Panc1 (cell line): ENCODE measurements around the gene HOXA2. TPM values are rescaled to one million over a fixed set of nuclear protein-coding genes. Genes with fewer than 3 reads are reported as not detected.

Source experiments
- ATAC-seq: fragments of 200-7000 bp; cut with Tn5 transposase; 2 replicates; pipeline ENCODE4 v1.9.1; 2020; ENCODE audit warnings: mild to moderate bottlenecking, moderate library complexity
- BruUV-seq: library from RNA; stranded (reverse); fragments of 400-500 nt; replicated peaks from 2 replicates; lab custom pipeline; 2021; lab: Mats Ljungman, UMichigan
- CTCF ChIA-PET: fragments of 300-600 bp; sonication (Branson Sonifier 250); formaldehyde crosslinking; loops from one replicate; lab custom pipeline; 2022; ENCODE audit warnings: antibody characterized with exemption; lab: Charles Lee
- POLR2A ChIA-PET: fragments of 300-600 bp; sonication (Branson Sonifier 250); formaldehyde crosslinking; loops from one replicate; lab custom pipeline; 2022; ENCODE audit warnings: antibody characterized with exemption; lab: Charles Lee
- DNase-seq: peaks from one replicate; pipeline ENCODE4 v3.0.0-alpha.2; 2010; ENCODE audit warnings: low read depth, low spot score
- H3K27ac ChIP-seq: 2 replicates; pipeline ENCODE4 v1.5.1; 2011; ENCODE audit warnings: mild to moderate bottlenecking, low read length, inconsistent platforms
- H3K27me3 ChIP-seq: fragments of 200-500 bp; sonication (Bioruptor generic); 2 replicates; pipeline ENCODE4 v1.6.0; 2014; ENCODE audit warnings: low read length, inconsistent platforms; ENCODE audit not compliant: control insufficient read depth, insufficient read depth
- H3K36me3 ChIP-seq: fragments of 200-500 bp; sonication (Bioruptor generic); 2 replicates; pipeline ENCODE4 v1.5.1; 2014; ENCODE audit warnings: inconsistent platforms, mild to moderate bottlenecking, low read length, moderate library complexity; ENCODE audit not compliant: control insufficient read depth, insufficient read depth
- H3K4me1 ChIP-seq: 2 replicates; pipeline ENCODE4 v1.5.1; 2011; ENCODE audit warnings: inconsistent platforms, mild to moderate bottlenecking, low read length, moderate library complexity; ENCODE audit not compliant: control insufficient read depth, insufficient read depth
- H3K4me3 ChIP-seq, 2 experiments: 2 replicates each; pipeline ENCODE4 v1.5.1; 2011 to 2012; ENCODE audit warnings: low read depth in 2 of 2, low read length in 2 of 2, mild to moderate bottlenecking in 2 of 2, inconsistent platforms in 1 of 2, moderate library complexity in 1 of 2
- H3K9me3 ChIP-seq: fragments of 200-500 bp; sonication (Bioruptor generic); 2 replicates; pipeline ENCODE4 v1.5.1; 2014; ENCODE audit warnings: low read depth, mild to moderate bottlenecking, inconsistent platforms, low read length, moderate library complexity; ENCODE audit not compliant: control insufficient read depth, insufficient read depth
- CTCF ChIP-seq: fragments of 450-650 bp; IDR thresholded peaks from 2 replicates; pipeline ENCODE4 v1.5.1; 2017; ENCODE audit warnings: mild to moderate bottlenecking
- POLR2AphosphoS5 ChIP-seq: IDR thresholded peaks from 2 replicates; pipeline ENCODE4 v1.6.1; 2012; ENCODE audit warnings: mild to moderate bottlenecking, low read depth, low read length, moderate library complexity
- REST ChIP-seq, 2 experiments: IDR thresholded peaks; 2 replicates each; pipeline ENCODE4 v1.6.1; 2011 to 2012; ENCODE audit warnings: low read depth in 2 of 2, control low read depth in 1 of 2, low read length in 1 of 2, mild to moderate bottlenecking in 1 of 2, moderate library complexity in 1 of 2; ENCODE audit not compliant: insufficient read depth in 1 of 2
- SIN3A ChIP-seq: IDR thresholded peaks from 2 replicates; pipeline ENCODE4 v1.6.1; 2012; ENCODE audit warnings: low read depth, mild to moderate bottlenecking, low read length, moderate library complexity, borderline replicate concordance; ENCODE audit not compliant: insufficient read depth
- TCF7L2 ChIP-seq: IDR thresholded peaks from 2 replicates; pipeline ENCODE4 v1.6.1; 2011; ENCODE audit warnings: mild to moderate bottlenecking, low read depth, low read length, inconsistent platforms
- in situ Hi-C: cut with HindIII; loops from 2 replicates; pipeline ENCODE4 v1.10.0; 2016; ENCODE audit warnings: low sequenced_read_pairs, low pct_unique_long_range_greater_than_20kb
- intact Hi-C: fragments of 100-400 bp; cut with micrococcal nuclease; formaldehyde crosslinking; loops from one replicate; pipeline ENCODE4 v1.10.0; 2022; ENCODE audit not compliant: unreplicated experiment
- total RNA-seq: library from RNA; stranded (reverse); gene quantifications from one replicate; pipeline ENCODE4 v1.2.1, GENCODE V29; 2021; ENCODE audit not compliant: unreplicated experiment

Gene HOXA2
- total RNA-seq, 1 experiment from 2014 or later = 2.9 TPM

- in situ Hi-C loops = no loop called here
- DNase-seq (no peak), ATAC-seq (peak; percentile 39; the same call in 1 of the 2 replicates)
- no peak overlapping the region for H3K4me3 ChIP-seq
- H3K36me3 ChIP-seq = no peaks in the 10 kb centered on the region
- H3K4me1 ChIP-seq = peaks cover 18% of the 10 kb centered on the region
- H3K27me3 ChIP-seq = no peaks in the 10 kb centered on the region
- ChIA-PET CTCF (no interaction called here), POLR2A (no interaction called here)
- BruUV-seq = no TSS peak
- no peaks in the 10 kb centered on the region for H3K9me3 ChIP-seq
- intact Hi-C loops = no loop called here
- TF ChIP-seq TCF7L2 (no peak), POLR2AphosphoS5 (no peak), CTCF (no peak), SIN3A (no peak), REST (IDR thresholded peaks at IDR 0.05; ENCODE audit: insufficient read depth in 1 of 2, low read depth in 2 of 2, low read length in 1 of 2) (no peak)
- no peak overlapping the region for H3K27ac ChIP-seq
Measured at GRCh38 chr7:27065709-27066108, 36.8 kb downstream of the HOXA2 start.

- no peaks in the 10 kb centered on the region for H3K27me3 ChIP-seq
- in situ Hi-C loops (no loop called here), intact Hi-C loops (no loop called here)
- H3K36me3 ChIP-seq = no peaks in the 10 kb centered on the region
- ChIA-PET CTCF (interaction anchor here (0.7 kb wide), 1 partner anchor 36 kb away, joined by 6 read pairs; no protein-coding TSS in a partner anchor), POLR2A (interaction anchor here (0.6 kb wide), 1 partner anchor 23 kb away, joined by 4 read pairs; no protein-coding TSS in a partner anchor)
- no peak overlapping the region for H3K4me3 ChIP-seq
- no peak for ATAC-seq
- BruUV-seq = no TSS peak
- H3K9me3 ChIP-seq = no peaks in the 10 kb centered on the region
- peaks cover 18% of the 10 kb centered on the region for H3K4me1 ChIP-seq
- peak overlapping the region; percentile 32; the same call in 1 of the 2 replicates for H3K27ac ChIP-seq
- DNase-seq = no peak
- TF ChIP-seq TCF7L2 (no peak), SIN3A (no peak), POLR2AphosphoS5 (no peak), REST (IDR thresholded peaks at IDR 0.05; ENCODE audit: insufficient read depth in 1 of 2, low read depth in 2 of 2, low read length in 1 of 2) (no peak), CTCF (no peak)
Measured at GRCh38 chr7:27064661-27065060, 37.8 kb downstream of the HOXA2 start.
